H1 (cell line): Measurements from ENCODE around the gene PDE4B. TPM values are rescaled to one million over a fixed set of nuclear protein-coding genes. Genes with fewer than 3 reads are reported as not detected.

Source experiments
- CTCF ChIA-PET: fragments of 300-600 bp; sonication (Branson Sonifier 250); formaldehyde crosslinking; loops from one replicate; lab custom pipeline; 2021; ENCODE audit not compliant: partially characterized antibody; lab: Charles Lee
- POLR2A ChIA-PET: fragments of 300-600 bp; sonication (Branson Sonifier 250); formaldehyde crosslinking; loops from one replicate; lab custom pipeline; 2021; ENCODE audit warnings: inconsistent platforms; ENCODE audit not compliant: partially characterized antibody; lab: Charles Lee
- DNase-seq, 2 experiments: peaks; one replicate each; pipeline versions ENCODE4 v3.0.0 to v3.0.0-alpha.2; 2010 to 2022; ENCODE audit warnings: low spot score in 2 of 2, low read depth in 1 of 2, mixed read lengths in 1 of 2
- FAIRE-seq: peaks from 2 replicates; lab custom pipeline; 2011; peaks lifted over from hg19 to GRCh38; lab: Jason Lieb, UNC
- H2AFZ ChIP-seq: 2 replicates; pipeline ENCODE4 v1.8.1; 2012; ENCODE audit warnings: low read length, inconsistent platforms
- H2AK5ac ChIP-seq: 2 replicates; pipeline ENCODE4 v1.6.1; 2013; ENCODE audit warnings: low read depth, low read length
- H2BK120ac ChIP-seq: replicated peaks from 2 replicates; pipeline ENCODE3; 2013; ENCODE audit warnings: low read depth, low read length, inconsistent platforms
- H2BK12ac ChIP-seq: 2 replicates; pipeline ENCODE4 v1.6.1; 2013; ENCODE audit warnings: low read depth, low read length
- H2BK15ac ChIP-seq: 2 replicates; pipeline ENCODE4 v1.6.1; 2013; ENCODE audit warnings: low read length
- H2BK20ac ChIP-seq: 2 replicates; pipeline ENCODE4 v1.6.1; 2013; ENCODE audit warnings: low read length
- H2BK5ac ChIP-seq: 2 replicates; pipeline ENCODE4 v1.6.1; 2013; ENCODE audit warnings: low read depth, low read length
- H3K14ac ChIP-seq: 2 replicates; pipeline ENCODE4 v1.6.1; 2013; ENCODE audit warnings: inconsistent platforms; ENCODE audit not compliant: insufficient read length
- H3K18ac ChIP-seq: 2 replicates; pipeline ENCODE4 v1.6.1; 2013; ENCODE audit warnings: low read length; ENCODE audit errors: extremely low read depth
- H3K23ac ChIP-seq: 2 replicates; pipeline ENCODE4 v1.6.1; 2013; ENCODE audit warnings: inconsistent platforms; ENCODE audit not compliant: insufficient read length
- H3K23me2 ChIP-seq: 2 replicates; pipeline ENCODE4 v1.6.1; 2013; ENCODE audit warnings: low read depth, low read length
- H3K27ac ChIP-seq: 2 replicates; pipeline ENCODE4 v1.6.1; 2011; ENCODE audit warnings: low read depth, low read length, inconsistent platforms
- H3K27me3 ChIP-seq, 4 experiments: replicated peaks in 1 of 4; 1 replicate in 1 of 4; 2 replicates in 3 of 4; pipeline versions ENCODE4 v1.6.1 to v1.8.1; 2011 to 2013; ENCODE audit warnings: low read length in 3 of 4, mild to moderate bottlenecking in 3 of 4, inconsistent platforms in 2 of 4, mixed read lengths in 2 of 4, moderate library complexity in 1 of 4; ENCODE audit not compliant: control insufficient read depth in 3 of 4, insufficient read depth in 3 of 4; ENCODE audit errors: extremely low read depth in 1 of 4
- H3K36me3 ChIP-seq, 4 experiments: 2 replicates each; pipeline versions ENCODE4 v1.6.1 to v1.8.1; 2011 to 2013; ENCODE audit warnings: mild to moderate bottlenecking in 4 of 4, low read length in 3 of 4, moderate library complexity in 2 of 4, control low read depth in 1 of 4, inconsistent platforms in 1 of 4; ENCODE audit not compliant: insufficient read depth in 4 of 4, control insufficient read depth in 2 of 4
- H3K4ac ChIP-seq: replicated peaks from 2 replicates; pipeline ENCODE3; 2013; ENCODE audit warnings: low read length, low read depth, mixed read lengths, inconsistent platforms; ENCODE audit not compliant: insufficient read length
- H3K4me1 ChIP-seq, 4 experiments: replicated peaks in 1 of 4; 1 replicate in 1 of 4; 2 replicates in 3 of 4; pipeline versions ENCODE4 v1.6.1 to v1.8.1; 2011 to 2013; ENCODE audit warnings: low read length in 3 of 4, inconsistent platforms in 2 of 4, mixed read lengths in 1 of 4; ENCODE audit not compliant: insufficient read depth in 4 of 4, control insufficient read depth in 3 of 4
- H3K4me2 ChIP-seq, 2 experiments: 2 replicates each; pipeline versions ENCODE4 v1.6.1 to v1.8.1; 2011 to 2013; ENCODE audit warnings: low read depth in 2 of 2, low read length in 2 of 2, control low read depth in 1 of 2, inconsistent platforms in 1 of 2, mild to moderate bottlenecking in 1 of 2; ENCODE audit not compliant: insufficient read depth in 1 of 2
- H3K4me3 ChIP-seq, 4 experiments: fragments of 200-600, 300-600 bp in 1 of 4; sonication (generic), shearing (Covaris generic), sonication (Bioruptor Twin) in 1 of 4; 2 replicates each; pipeline versions ENCODE4 v1.5.1 to v1.8.1; 2011 to 2016; ENCODE audit warnings: low read length in 4 of 4, low read depth in 3 of 4, control low read depth in 2 of 4, inconsistent platforms in 2 of 4, mild to moderate bottlenecking in 2 of 4, mixed read lengths in 1 of 4, moderate library complexity in 1 of 4; ENCODE audit not compliant: insufficient read depth in 2 of 4; ENCODE audit errors: extremely low read depth in 1 of 4
- H3K56ac ChIP-seq: replicated peaks from 2 replicates; pipeline ENCODE3; 2013; ENCODE audit warnings: low read depth, mild to moderate bottlenecking, mixed read lengths, low read length, inconsistent platforms; ENCODE audit not compliant: insufficient read length
- H3K79me1 ChIP-seq: 2 replicates; pipeline ENCODE4 v1.6.1; 2013; ENCODE audit warnings: low read depth, low read length, control low read depth
- H3K79me2 ChIP-seq, 2 experiments: 2 replicates each; pipeline versions ENCODE4 v1.6.1 to v1.8.1; 2012 to 2013; ENCODE audit warnings: low read length in 2 of 2, mild to moderate bottlenecking in 2 of 2, inconsistent platforms in 1 of 2; ENCODE audit not compliant: insufficient read depth in 2 of 2, control insufficient read depth in 1 of 2
- H3K9ac ChIP-seq, 4 experiments: replicated peaks in 1 of 4; 1 replicate in 1 of 4; 2 replicates in 3 of 4; pipeline versions ENCODE4 v1.6.1 to v1.8.1; 2011 to 2013; ENCODE audit warnings: low read depth in 3 of 4, low read length in 3 of 4, control low read depth in 2 of 4, mild to moderate bottlenecking in 2 of 4, moderate library complexity in 2 of 4, inconsistent platforms in 1 of 4; ENCODE audit errors: extremely low read depth in 1 of 4
- H3K9me3 ChIP-seq, 2 experiments: 2 replicates each; pipeline versions ENCODE4 v1.6.1 to v1.8.1; 2012 to 2013; ENCODE audit warnings: mild to moderate bottlenecking in 2 of 2, moderate library complexity in 2 of 2, control low read depth in 1 of 2, inconsistent platforms in 1 of 2, low read depth in 1 of 2, low read length in 1 of 2, mixed read lengths in 1 of 2; ENCODE audit not compliant: insufficient read depth in 2 of 2
- H4K20me1 ChIP-seq, 2 experiments: replicated peaks in 1 of 2; 2 replicates each; pipeline versions ENCODE3 to v1.8.1; 2011 to 2013; ENCODE audit warnings: inconsistent platforms in 2 of 2, low read length in 2 of 2, mild to moderate bottlenecking in 1 of 2; ENCODE audit not compliant: insufficient read depth in 2 of 2, control insufficient read depth in 1 of 2
- H4K5ac ChIP-seq: 2 replicates; pipeline ENCODE4 v1.6.1; 2013; ENCODE audit warnings: low read length, low read depth, mixed read lengths, inconsistent platforms; ENCODE audit not compliant: insufficient read length
- H4K8ac ChIP-seq: 2 replicates; pipeline ENCODE4 v1.8.0; 2013; ENCODE audit warnings: mild to moderate bottlenecking, moderate library complexity, low read length, inconsistent platforms; ENCODE audit not compliant: insufficient read depth; ENCODE audit errors: extremely low read depth
- H4K91ac ChIP-seq: replicated peaks from 2 replicates; pipeline ENCODE3; 2013; ENCODE audit warnings: low read length, mixed read lengths, inconsistent platforms; ENCODE audit not compliant: insufficient read length
- BACH1 ChIP-seq: IDR thresholded peaks from 2 replicates; pipeline ENCODE4 v1.6.1; 2012; ENCODE audit warnings: low read length, improper control_type of control experiment
- BRCA1 ChIP-seq: IDR thresholded peaks from 2 replicates; pipeline ENCODE4 v1.6.1; 2012; ENCODE audit warnings: low read depth, low read length, improper control_type of control experiment
- CBX8 ChIP-seq: fragments of 300-800, 300-1000 bp; sonication (generic); IDR thresholded peaks from 2 replicates; pipeline ENCODE4 v1.7.1; 2016; ENCODE audit warnings: low read depth, low read length, borderline replicate concordance
- CREB1 ChIP-seq: IDR thresholded peaks from 2 replicates; pipeline ENCODE4 v1.6.1; 2012; ENCODE audit warnings: inconsistent platforms
- FOSL1 ChIP-seq: IDR thresholded peaks from 2 replicates; pipeline ENCODE4 v1.6.1; 2011; ENCODE audit warnings: mild to moderate bottlenecking, low read depth, low read length, moderate library complexity; ENCODE audit not compliant: insufficient read depth
- MAFK ChIP-seq: IDR thresholded peaks from 2 replicates; pipeline ENCODE4 v1.6.1; 2012; ENCODE audit warnings: low read depth, mild to moderate bottlenecking, improper control_type of control experiment, low read length
- NANOG ChIP-seq: IDR thresholded peaks from 2 replicates; pipeline ENCODE4 v1.6.1; 2011; ENCODE audit warnings: low read length, low read depth, mild to moderate bottlenecking, inconsistent platforms; ENCODE audit not compliant: insufficient read depth, poor library complexity, severe bottlenecking
- RBBP5 ChIP-seq: IDR thresholded peaks from 2 replicates; pipeline ENCODE4 v1.7.1; 2012; ENCODE audit warnings: low read depth, mild to moderate bottlenecking, inconsistent platforms, low read length, moderate library complexity, borderline replicate concordance
- TEAD4 ChIP-seq: IDR thresholded peaks from 2 replicates; pipeline ENCODE4 v1.6.1; 2012; ENCODE audit warnings: low read depth, low read length, inconsistent platforms, mixed read lengths
- WGBS, 2 experiments: shearing (Covaris generic) in 1 of 2; methylation state at CpG; one replicate each; pipeline versions ENCODE4 v1.1.6 to v1.1.7; 2013 to 2015; ENCODE audit warnings: low lambda C conversion rate in 2 of 2, mixed read lengths in 2 of 2, inconsistent platforms in 1 of 2, low coverage in 1 of 2, missing lambda C conversion rate in 1 of 2; ENCODE audit not compliant: insufficient replicate concordance in 2 of 2, insufficient coverage in 1 of 2, insufficient read length in 1 of 2; ENCODE audit errors: extremely low coverage in 1 of 2, missing lambda C conversion rate in 1 of 2; 5-methylcytosine and 5-hydroxymethylcytosine counted together
- polyA plus RNA-seq, 7 experiments: library from polyadenylated mRNA; depleted of rRNA in 3 of 7; stranded (reverse) in 5 of 7; unstranded in 2 of 7; fragments of >200 nt in 5 of 7; fragments of 200-250 nt in 2 of 7; gene quantifications; 1 replicate in 5 of 7; 2 replicates in 1 of 7; 4 replicates in 1 of 7; pipeline versions ENCODE4 v1.2.1 to v1.2.3, GENCODE V29; 2011 to 2013; ENCODE audit warnings: missing spikeins in 2 of 7, mixed read lengths in 2 of 7
- total RNA-seq: library from RNA; stranded (reverse); fragmentation: NEBNext Ultra II Directional; extraction: Animal tissue kit (Norgen Biotek cat#: 25700); gene quantifications from 2 replicates; pipeline ENCODE4 v1.2.1, GENCODE V29; 2021

PDE4B gene
- total and polyA plus RNA-seq, 2 of the 8 experiments (the other 6 are each of a cell fraction or from before 2014, with no cell fraction given), result 5.0 to 15.1 TPM

DNA sequence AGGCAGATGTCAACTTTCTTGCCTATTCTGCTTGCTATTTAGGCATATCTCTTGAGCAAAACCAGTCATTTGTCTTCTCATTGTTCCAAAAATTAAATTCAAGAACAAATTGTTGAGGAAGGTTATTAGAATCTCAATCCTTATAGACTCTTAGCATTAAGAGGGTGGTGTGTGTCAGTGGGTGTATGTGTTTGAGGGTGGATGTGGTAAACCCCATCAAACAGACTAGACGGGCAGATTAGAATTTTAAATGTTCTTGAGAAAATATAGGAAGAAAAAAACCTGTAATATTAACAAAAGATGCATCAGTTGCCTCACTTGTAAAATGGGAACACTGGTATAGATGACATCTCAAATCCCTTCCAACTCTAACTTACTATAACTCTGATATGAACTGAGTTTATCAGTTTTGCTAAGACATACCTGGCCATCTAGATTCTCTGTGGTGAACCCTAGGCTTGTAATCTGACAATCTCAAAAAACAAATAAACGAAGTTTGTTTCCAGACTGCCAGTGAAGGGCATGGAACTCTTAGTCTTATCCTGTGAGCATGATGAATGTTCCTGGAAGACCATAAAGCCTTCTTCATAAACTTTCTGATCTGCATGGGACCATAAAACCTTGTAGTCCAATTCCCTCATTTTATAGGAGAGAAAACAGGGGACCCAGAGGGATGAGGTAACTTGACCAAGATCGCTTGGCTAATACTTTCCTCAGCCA lies 564.9 kb downstream of the PDE4B start:
- H3K27me3 ChIP-seq, result no peaks in the 10 kb centered on the region
- DNase-seq (no peak), FAIRE-seq (no peak)
- H2BK5ac ChIP-seq, result no peak overlapping the region
- H4K8ac ChIP-seq, result no peak overlapping the region
- H3K56ac ChIP-seq, result no peak overlapping the region
- H4K91ac ChIP-seq, result no peak overlapping the region
- no peak for TF ChIP-seq BACH1
- TF ChIP-seq CREB1, result no peak
- TF ChIP-seq RBBP5, result no peak
- no peak for TF ChIP-seq TEAD4
- TF ChIP-seq MAFK, result no peak
- no peak for TF ChIP-seq FOSL1
- TF ChIP-seq CBX8, result no peak
- no peak for TF ChIP-seq BRCA1
- TF ChIP-seq NANOG, result no peak
- no peak overlapping the region for H3K14ac ChIP-seq
- no peak overlapping the region for H2BK20ac ChIP-seq
- no peak overlapping the region for H2AFZ ChIP-seq
- CTCF ChIA-PET, result interaction anchor here (1.3 to 2.3 kb wide), 2 partner anchors 12 to 89 kb away, joined by 4 to 7 read pairs; no protein-coding TSS in a partner anchor
- H3K18ac ChIP-seq, result no peak overlapping the region
- H3K4ac ChIP-seq, result no peak overlapping the region
- no peak overlapping the region for H2AK5ac ChIP-seq
- H2BK12ac ChIP-seq, result no peak overlapping the region
- H4K20me1 ChIP-seq, result no peaks in the 10 kb centered on the region
- no peak overlapping the region for H2BK120ac ChIP-seq
- H3K23ac ChIP-seq, result no peak overlapping the region
- no peaks in the 10 kb centered on the region for H3K23me2 ChIP-seq
- WGBS, 2 experiments, result 91% methylated on average over 3 of the region's 3 CpGs; no CpG with 5 or more reads in 1 of the 2 experiments
- H3K9me3 ChIP-seq, result no peaks in the 10 kb centered on the region
- H3K4me1 ChIP-seq, result peaks cover 5 to 16% (median 11%) of the 10 kb centered on the region in 4 experiments; a peak in 6 of 7 replicates
- no peak overlapping the region for H3K27ac ChIP-seq
- H3K9ac ChIP-seq, result no peak overlapping the region
- H3K79me1 ChIP-seq, result no peaks in the 10 kb centered on the region
- H3K4me2 ChIP-seq, result no peak overlapping the region; a peak in 1 of 4 replicates
- no peak overlapping the region for H4K5ac ChIP-seq
- no peak overlapping the region for H2BK15ac ChIP-seq
- POLR2A ChIA-PET, result interaction anchor here (0.7 to 0.8 kb wide), 2 partner anchors 14 to 566 kb away, joined by 3 read pairs; no protein-coding TSS in a partner anchor
- no peak overlapping the region for H3K4me3 ChIP-seq
- peaks cover 0 to 5% of the 10 kb centered on the region in 2 experiments; a peak in 1 of 4 replicates for H3K79me2 ChIP-seq
- H3K36me3 ChIP-seq, result peaks cover 3 to 10% (median 7%) of the 10 kb centered on the region in 4 experiments; a peak in 7 of 8 replicates
